ENCODE measurements around the gene KLF18.

DNA sequence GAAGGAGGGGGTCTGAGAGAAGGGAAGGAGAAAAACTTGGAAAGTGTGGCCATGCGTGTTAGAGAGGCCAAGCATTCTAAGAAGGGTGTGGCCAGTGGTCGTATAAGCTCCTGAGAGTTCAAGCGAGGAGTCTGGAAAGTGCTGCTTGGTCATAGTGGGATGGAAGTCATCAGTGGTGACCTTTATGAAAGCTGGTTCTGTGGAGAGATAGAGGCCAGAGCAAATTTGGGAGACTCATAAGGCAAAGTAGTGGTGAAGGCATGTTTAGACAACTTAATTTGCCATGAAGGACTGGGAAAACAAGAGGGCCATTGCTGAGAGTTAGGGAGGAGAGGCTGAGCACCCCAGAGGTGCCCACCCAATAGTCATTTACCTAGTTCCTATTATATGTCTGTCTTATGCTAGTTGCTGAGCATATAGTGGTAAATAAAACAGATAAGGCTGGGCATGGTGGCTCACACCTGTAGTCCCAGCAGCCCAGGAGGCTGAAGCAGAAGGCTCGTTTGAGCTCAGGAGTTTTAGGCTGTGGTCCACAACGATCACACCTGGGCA is 21.0 kb downstream of the KLF18 start:
- TF ChIP-seq, protein P1, sequence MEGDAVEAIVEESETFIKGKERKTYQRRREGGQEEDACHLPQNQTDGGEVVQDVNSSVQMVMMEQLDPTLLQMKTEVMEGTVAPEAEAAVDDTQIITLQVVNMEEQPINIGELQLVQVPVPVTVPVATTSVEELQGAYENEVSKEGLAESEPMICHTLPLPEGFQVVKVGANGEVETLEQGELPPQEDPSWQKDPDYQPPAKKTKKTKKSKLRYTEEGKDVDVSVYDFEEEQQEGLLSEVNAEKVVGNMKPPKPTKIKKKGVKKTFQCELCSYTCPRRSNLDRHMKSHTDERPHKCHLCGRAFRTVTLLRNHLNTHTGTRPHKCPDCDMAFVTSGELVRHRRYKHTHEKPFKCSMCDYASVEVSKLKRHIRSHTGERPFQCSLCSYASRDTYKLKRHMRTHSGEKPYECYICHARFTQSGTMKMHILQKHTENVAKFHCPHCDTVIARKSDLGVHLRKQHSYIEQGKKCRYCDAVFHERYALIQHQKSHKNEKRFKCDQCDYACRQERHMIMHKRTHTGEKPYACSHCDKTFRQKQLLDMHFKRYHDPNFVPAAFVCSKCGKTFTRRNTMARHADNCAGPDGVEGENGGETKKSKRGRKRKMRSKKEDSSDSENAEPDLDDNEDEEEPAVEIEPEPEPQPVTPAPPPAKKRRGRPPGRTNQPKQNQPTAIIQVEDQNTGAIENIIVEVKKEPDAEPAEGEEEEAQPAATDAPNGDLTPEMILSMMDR (optimal IDR thresholded peaks at IDR 0.05 in 1 of 3, IDR thresholded peaks at IDR 0.05 in 1 of 3, conservative IDR thresholded peaks at IDR 0.05 in 1 of 3; ENCODE audit: extremely low read depth in 1 of 3, insufficient read depth in 2 of 3, low read length in 3 of 3): no peak
- TF ChIP-seq EZH2 (IDR thresholded peaks at IDR 0.05; ENCODE audit: low read length): no peak

Measured in keratinocyte (primary cell).